Measurements from ENCODE around the gene TSPAN17. TPM values are rescaled to one million over a fixed set of nuclear protein-coding genes. Genes with fewer than 3 reads are reported as not detected.

Gene TSPAN17
- polyA plus RNA-seq, 1 experiment = 40.9 TPM

DNA sequence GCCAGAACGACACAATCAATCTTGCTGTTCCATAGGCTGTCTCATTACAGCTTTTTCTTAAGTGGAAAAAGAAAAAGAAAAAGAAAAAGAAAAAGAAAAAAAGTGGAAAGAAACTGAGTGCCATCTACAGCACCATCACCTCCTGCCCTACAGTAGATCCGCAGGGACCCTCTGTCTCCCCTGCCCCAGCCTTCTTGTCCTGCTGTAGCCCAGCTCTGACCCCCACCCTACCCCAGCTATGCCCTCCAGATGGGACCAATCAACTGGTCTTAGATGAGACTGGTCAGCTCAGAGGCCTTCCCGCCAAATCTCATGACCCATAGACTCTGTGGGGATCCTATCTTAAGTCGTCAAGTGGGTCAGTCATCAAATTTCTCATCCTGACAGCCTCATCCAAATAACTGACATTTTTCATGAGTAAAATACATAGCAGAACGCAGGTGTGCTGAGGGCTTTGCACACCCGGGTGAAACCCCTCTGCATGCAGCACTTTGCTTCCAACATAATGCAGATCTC, 34.8 kb downstream of the TSPAN17 start:
- H3K9me3 ChIP-seq (ENCODE audit: control insufficient read depth, insufficient read depth, low read length) = no peaks in the 10 kb centered on the region; the same call in 1 of the 2 replicates
- POLR2A ChIA-PET = no interaction called here
- no peak overlapping the region for H3K4me3 ChIP-seq (ENCODE audit: low read depth, low read length)
- CTCF ChIA-PET = interaction anchor here (1.3 kb wide), 1 partner anchor 21 kb away, joined by 7 read pairs; no protein-coding TSS in a partner anchor
- peaks cover 64% of the 10 kb centered on the region for H3K27me3 ChIP-seq (ENCODE audit: control insufficient read depth, insufficient read depth, low read length)
- TF ChIP-seq CTCF (IDR thresholded peaks at IDR 0.05; ENCODE audit: low read depth, low read length) = no peak
- DNase-seq (ENCODE audit: low read depth, low spot score) = no peak
- no peak overlapping the region for H3K27ac ChIP-seq (ENCODE audit: low read depth, low read length)

GRCh38 chr5:176685010-176685409, 37.7 kb downstream of the TSPAN17 start:
- Histone ChIP-seq H3K27ac (ENCODE audit: low read depth, low read length) (no peak overlapping the region), H3K27me3 (ENCODE audit: control insufficient read depth, insufficient read depth, low read length) (peaks cover 39% of the 10 kb centered on the region), H3K4me3 (ENCODE audit: low read depth, low read length) (no peak overlapping the region), H3K9me3 (ENCODE audit: control insufficient read depth, insufficient read depth, low read length) (peaks cover 13% of the 10 kb centered on the region)
- ChIA-PET CTCF (interaction anchor here (1.0 to 1.3 kb wide), 2 partner anchors 9 to 24 kb away, joined by 3 read pairs; no protein-coding TSS in a partner anchor), POLR2A (no interaction called here)
- DNase-seq (ENCODE audit: low read depth, low spot score) = no peak
- TF ChIP-seq CTCF (IDR thresholded peaks at IDR 0.05; ENCODE audit: low read depth, low read length) = no peak

- CTCF ChIA-PET = no interaction called here
- peaks cover 31% of the 10 kb centered on the region for H3K27me3 ChIP-seq (ENCODE audit: control insufficient read depth, insufficient read depth, low read length)
- H3K9me3 ChIP-seq (ENCODE audit: control insufficient read depth, insufficient read depth, low read length) = peaks cover 13% of the 10 kb centered on the region
- no peak overlapping the region for H3K4me3 ChIP-seq (ENCODE audit: low read depth, low read length)
- no peak for TF ChIP-seq CTCF (IDR thresholded peaks at IDR 0.05; ENCODE audit: low read depth, low read length)
- no peak for DNase-seq (ENCODE audit: low read depth, low spot score)
- POLR2A ChIA-PET = no interaction called here
- H3K27ac ChIP-seq (ENCODE audit: low read depth, low read length) = no peak overlapping the region
Observed at GRCh38 chr5:176687247-176687646, 40.0 kb downstream of the TSPAN17 start.

GRCh38 chr5:176687881-176688280, 40.6 kb downstream of the TSPAN17 start:
- ChIA-PET POLR2A (no interaction called here), CTCF (no interaction called here)
- H3K27ac ChIP-seq (ENCODE audit: low read depth, low read length) = no peak overlapping the region
- H3K9me3 ChIP-seq (ENCODE audit: control insufficient read depth, insufficient read depth, low read length) = peaks cover 13% of the 10 kb centered on the region
- no peak for DNase-seq (ENCODE audit: low read depth, low spot score)
- no peak overlapping the region for H3K4me3 ChIP-seq (ENCODE audit: low read depth, low read length)
- peaks cover 33% of the 10 kb centered on the region for H3K27me3 ChIP-seq (ENCODE audit: control insufficient read depth, insufficient read depth, low read length)
- no peak for TF ChIP-seq CTCF (IDR thresholded peaks at IDR 0.05; ENCODE audit: low read depth, low read length)

DNA sequence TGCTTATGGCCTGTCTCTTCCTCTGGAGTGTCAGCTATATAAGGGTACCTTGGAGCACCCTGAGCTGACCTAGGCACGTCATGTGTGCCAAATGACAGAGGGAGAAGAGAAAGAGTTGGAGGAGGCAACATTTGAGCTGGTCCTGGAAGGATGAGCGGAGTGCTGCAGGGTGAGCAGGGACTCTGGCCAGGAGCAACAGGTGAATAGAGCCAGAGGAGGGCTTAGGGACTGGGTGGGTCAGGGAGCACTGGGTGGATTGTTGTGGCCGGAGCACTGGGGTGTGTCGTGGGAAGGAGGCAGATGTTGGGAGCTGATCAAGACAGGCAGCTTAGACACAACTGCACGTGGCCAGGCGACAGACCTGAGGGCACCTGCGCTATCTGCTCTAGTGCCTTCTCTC, 43.6 kb downstream of the TSPAN17 start:
- ChIA-PET POLR2A (no interaction called here), CTCF (interaction anchor here (1.1 kb wide), 1 partner anchor 30 kb away, joined by 3 read pairs; no protein-coding TSS in a partner anchor)
- no peak overlapping the region for H3K27ac ChIP-seq (ENCODE audit: low read depth, low read length)
- H3K27me3 ChIP-seq (ENCODE audit: control insufficient read depth, insufficient read depth, low read length) = peaks cover 40% of the 10 kb centered on the region
- no peak for DNase-seq (ENCODE audit: low read depth, low spot score)
- H3K4me3 ChIP-seq (ENCODE audit: low read depth, low read length) = no peak overlapping the region
- H3K9me3 ChIP-seq (ENCODE audit: control insufficient read depth, insufficient read depth, low read length) = peaks cover 13% of the 10 kb centered on the region
- TF ChIP-seq CTCF (IDR thresholded peaks at IDR 0.05; ENCODE audit: low read depth, low read length) = no peak

Measured in AG04450 (cell line).